ENCODE measurements around the gene RCC1. TPM values are rescaled to one million over a fixed set of nuclear protein-coding genes. Genes with fewer than 3 reads are reported as not detected.

RCC1 gene
- total and polyA plus RNA-seq, 9 donors = 13.2 to 34.3 (median 17.4) TPM

- Histone ChIP-seq H3K4me1 (ENCODE audit: insufficient read depth) (no peaks in the 10 kb centered on the region), H3K4me3 (no peak overlapping the region), H3K27me3 (no peaks in the 10 kb centered on the region), H3K9me3 (no peaks in the 10 kb centered on the region), H3K27ac (no peak overlapping the region), H3K36me3 (no peaks in the 10 kb centered on the region)
- TF ChIP-seq EP300 (IDR thresholded peaks at IDR 0.05) (no peak), POLR2A (IDR thresholded peaks at IDR 0.05) (no peak), CTCF (IDR thresholded peaks at IDR 0.05) (no peak)
- 88 to 92% (median 92%) methylated on average over 9 of the region's 9 CpGs for WGBS, 3 donors
- DNase-seq = no peak
- intact Hi-C loops (cut with DNase I) = loop anchor here in 1 of 4 donors (10.0 kb wide), 1 partner anchor 68 kb away; the partner anchor contains the start of gene RAB42
Measured at GRCh38 chr1:28526886-28527285, 21.0 kb downstream of the RCC1 start.

- no peaks in the 10 kb centered on the region for H3K4me1 ChIP-seq (ENCODE audit: insufficient read depth)
- no peak for DNase-seq
- H3K9me3 ChIP-seq = no peaks in the 10 kb centered on the region
- H3K27ac ChIP-seq = no peak overlapping the region
- no peaks in the 10 kb centered on the region for H3K36me3 ChIP-seq
- no peak overlapping the region for H3K4me3 ChIP-seq
- intact Hi-C loops (cut with DNase I) = no loop called here
- WGBS, 3 donors = 94 to 96% (median 96%) methylated on average over 31 of the region's 31 CpGs
- TF ChIP-seq POLR2A (IDR thresholded peaks at IDR 0.05) = no peak
- no peaks in the 10 kb centered on the region for H3K27me3 ChIP-seq
Measured at GRCh38 chr1:28530456-28530855, 24.6 kb downstream of the RCC1 start.

DNA sequence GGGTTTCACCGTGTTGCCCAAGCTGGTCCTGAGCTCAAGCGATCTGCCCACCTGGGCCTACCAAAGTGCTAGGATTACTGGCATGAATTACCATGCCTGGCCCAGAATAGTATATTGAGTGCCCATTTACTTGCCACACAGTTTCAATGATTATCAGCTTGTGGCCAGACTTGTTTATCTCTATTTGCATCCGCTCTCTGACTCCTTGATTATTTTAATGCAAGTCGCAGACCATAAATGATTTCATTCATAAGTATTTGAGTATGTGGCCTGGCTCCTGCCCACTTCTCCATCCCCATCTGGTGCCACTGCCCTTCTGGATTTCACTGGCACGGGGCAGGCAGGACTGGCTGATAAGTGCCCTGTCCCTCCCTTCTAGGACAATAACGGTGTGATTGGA, 28.8 kb downstream of the RCC1 start:
- no peak for DNase-seq
- TF ChIP-seq POLR2A (IDR thresholded peaks at IDR 0.05) = no peak
- TF ChIP-seq EP300 (IDR thresholded peaks at IDR 0.05) = no peak
- no peak for TF ChIP-seq CTCF (IDR thresholded peaks at IDR 0.05)
- Histone ChIP-seq H3K4me1 (ENCODE audit: insufficient read depth) (no peaks in the 10 kb centered on the region), H3K4me3 (no peak overlapping the region), H3K27me3 (no peaks in the 10 kb centered on the region), H3K9me3 (no peaks in the 10 kb centered on the region), H3K27ac (no peak overlapping the region), H3K36me3 (no peaks in the 10 kb centered on the region)
- WGBS, 3 donors = 94 to 97% (median 95%) methylated on average over 6 of the region's 6 CpGs
- intact Hi-C loops (cut with DNase I) = no loop called here

- no peaks in the 10 kb centered on the region for H3K36me3 ChIP-seq
- H3K4me1 ChIP-seq (ENCODE audit: insufficient read depth) = no peaks in the 10 kb centered on the region
- intact Hi-C loops (cut with DNase I) = no loop called here
- H3K9me3 ChIP-seq = no peaks in the 10 kb centered on the region
- no peak for TF ChIP-seq EP300 (IDR thresholded peaks at IDR 0.05)
- no peak for TF ChIP-seq POLR2A (IDR thresholded peaks at IDR 0.05)
- TF ChIP-seq CTCF (IDR thresholded peaks at IDR 0.05) = no peak
- H3K27ac ChIP-seq = no peak overlapping the region
- H3K4me3 ChIP-seq = no peak overlapping the region
- no peak for DNase-seq
- H3K27me3 ChIP-seq = no peaks in the 10 kb centered on the region
- 76 to 90% (median 88%) methylated on average over 6 of the region's 6 CpGs for WGBS, 3 donors
Measured at GRCh38 chr1:28535180-28535579, 29.3 kb downstream of the RCC1 start.

DNA sequence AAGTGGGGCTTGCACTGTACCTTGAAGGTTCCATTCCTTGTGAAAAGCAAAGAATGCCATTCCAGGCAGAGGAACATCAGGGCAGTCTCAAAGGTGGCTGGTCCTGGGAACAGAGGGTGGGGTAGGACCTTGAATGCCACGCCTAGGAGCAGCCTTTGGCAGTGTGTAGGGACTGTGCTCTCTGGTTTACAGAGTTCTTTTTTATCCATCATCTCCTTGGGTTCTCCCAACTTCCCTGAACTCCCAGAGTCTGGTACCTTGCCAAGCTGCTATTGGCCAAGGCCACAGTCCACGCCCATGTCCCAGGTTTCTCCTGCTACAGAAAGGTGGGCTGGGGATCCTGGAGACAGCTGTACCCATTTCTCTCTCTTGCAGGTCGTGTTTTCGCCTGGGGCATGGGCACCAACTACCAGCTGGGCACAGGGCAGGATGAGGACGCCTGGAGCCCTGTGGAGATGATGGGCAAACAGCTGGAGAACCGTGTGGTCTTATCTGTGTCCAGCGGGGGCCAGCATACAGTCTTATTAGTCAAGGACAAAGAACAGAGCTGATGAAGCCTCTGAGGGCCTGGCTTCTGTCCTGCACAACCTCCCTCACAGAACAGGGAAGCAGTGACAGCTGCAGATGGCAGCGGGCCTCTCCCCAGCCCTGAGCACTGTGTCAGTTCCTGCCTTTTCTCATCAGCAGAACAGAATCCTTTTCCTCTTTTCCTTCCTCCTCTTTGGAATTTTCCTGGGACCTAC, 31.8 kb downstream of the RCC1 start:
- no peaks in the 10 kb centered on the region for H3K27me3 ChIP-seq
- intact Hi-C loops (cut with DNase I) = no loop called here
- DNase-seq = no peak
- WGBS, 3 donors = 47 to 65% (median 47%) methylated on average over 8 of the region's 8 CpGs
- H3K9me3 ChIP-seq = no peaks in the 10 kb centered on the region
- TF ChIP-seq CTCF (IDR thresholded peaks at IDR 0.05) (no peak), EP300 (IDR thresholded peaks at IDR 0.05) (no peak), POLR2A (IDR thresholded peaks at IDR 0.05) (no peak)
- no peaks in the 10 kb centered on the region for H3K4me1 ChIP-seq (ENCODE audit: insufficient read depth)
- H3K36me3 ChIP-seq = no peaks in the 10 kb centered on the region
- no peak overlapping the region for H3K4me3 ChIP-seq
- H3K27ac ChIP-seq = no peak overlapping the region
